ENCODE measurements around the gene IFNA7.
A peak's percentile ranks its signal among the peaks of the same experiment; 100 is the strongest.
"Not testable (repeated sequence)": the region's sequence is repeated elsewhere in the genome, so short reads cannot be mapped to it uniquely, and the experiment has no call there.

The IFNA7 gene

GRCh38 chr9:21202105-21202504 is at the start of gene IFNA7:
TSS of gene IFNA7 (minus strand) at chr9:21202205. CDS start at chr9:21202165, 40 bp downstream.
- ATAC-seq (ENCODE audit: low read depth); DNase-seq (ENCODE audit: low spot score in 2 of 2); H3K4me3 Mint-ChIP-seq; H3K27ac Mint-ChIP-seq; H3K9me3 Mint-ChIP-seq; H3K27me3 Mint-ChIP-seq; H3K4me1 Mint-ChIP-seq; H3K36me3 Mint-ChIP-seq: not testable (repeated sequence)

DNA sequence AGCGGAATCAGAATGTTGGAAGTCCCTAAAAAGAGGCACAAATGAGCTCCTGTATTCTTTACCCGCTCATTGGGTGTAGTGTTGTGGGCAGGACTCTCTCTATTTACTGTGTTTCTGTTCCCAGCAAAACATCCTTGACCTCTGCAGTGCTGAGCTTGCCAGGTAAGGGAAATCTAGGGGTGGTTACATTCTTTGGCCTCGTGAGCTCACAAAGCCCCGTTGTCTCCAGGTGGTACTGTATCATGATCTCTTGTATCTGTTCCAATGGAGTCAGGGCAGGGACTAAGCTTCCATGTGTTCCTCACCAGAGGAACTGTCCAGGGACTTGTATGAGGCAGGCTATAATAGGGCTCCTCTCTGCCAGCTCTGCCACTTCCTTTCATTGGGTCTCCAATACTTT is 49.6 kb upstream of the IFNA7 start:
- peaks cover 13% of the 10 kb centered on the region for H3K27me3 Mint-ChIP-seq
- H3K36me3 Mint-ChIP-seq = no peaks in the 10 kb centered on the region
- no peak for DNase-seq (ENCODE audit: low spot score in 2 of 2)
- no peak for ATAC-seq (ENCODE audit: low read depth)
- H3K4me3 Mint-ChIP-seq = no peak overlapping the region
- peaks cover 2% of the 10 kb centered on the region for H3K4me1 Mint-ChIP-seq
- no peaks in the 10 kb centered on the region for H3K9me3 Mint-ChIP-seq
- no peak overlapping the region for H3K27ac Mint-ChIP-seq

- H3K27ac Mint-ChIP-seq = no peak overlapping the region
- no peak for ATAC-seq (ENCODE audit: low read depth)
- H3K36me3 Mint-ChIP-seq = no peaks in the 10 kb centered on the region
- no peaks in the 10 kb centered on the region for H3K9me3 Mint-ChIP-seq
- no peak for DNase-seq (ENCODE audit: low spot score in 2 of 2)
- peaks cover 2% of the 10 kb centered on the region for H3K4me1 Mint-ChIP-seq
- H3K27me3 Mint-ChIP-seq = peaks cover 9% of the 10 kb centered on the region
- H3K4me3 Mint-ChIP-seq = no peak overlapping the region
Observed at GRCh38 chr9:21251190-21251589, 49.2 kb upstream of the IFNA7 start.

- Mint-ChIP-seq H3K4me1 (no peaks in the 10 kb centered on the region), H3K27ac (no peak overlapping the region), H3K4me3 (no peak overlapping the region), H3K36me3 (no peaks in the 10 kb centered on the region), H3K9me3 (no peaks in the 10 kb centered on the region), H3K27me3 (peaks cover 8% of the 10 kb centered on the region)
- ATAC-seq (ENCODE audit: low read depth) = no peak
- no peak for DNase-seq (ENCODE audit: low spot score in 2 of 2)
Observed at GRCh38 chr9:21244836-21245235, 42.8 kb upstream of the IFNA7 start.

DNA sequence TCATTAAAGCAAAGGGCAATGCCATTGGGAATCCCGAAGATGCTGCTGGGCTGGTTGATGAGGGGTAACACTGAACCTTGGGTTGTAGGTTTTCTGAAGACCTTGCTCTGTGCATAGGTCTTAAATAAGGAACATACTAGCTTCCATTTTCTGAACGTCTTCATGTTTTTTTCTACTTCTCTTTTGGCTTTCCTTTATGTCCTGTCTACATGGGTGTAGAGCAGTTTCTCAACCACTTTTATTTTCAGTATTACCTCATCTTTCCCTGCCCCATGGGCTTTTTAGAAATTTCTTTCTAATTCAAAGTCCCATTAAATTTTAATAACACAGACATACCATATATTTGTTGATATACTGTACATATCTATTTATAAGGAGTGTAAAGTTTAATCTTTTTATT is 37.9 kb upstream of the IFNA7 start, which contains the start of gene IFNA14:
TSS of gene IFNA14 (minus strand) at position 95 of the 400 bp plus-strand sequence. CDS start at position 25, 70 bp downstream.
- no peak for ATAC-seq (ENCODE audit: low read depth)
- peaks cover 14% of the 10 kb centered on the region for H3K27me3 Mint-ChIP-seq
- DNase-seq (ENCODE audit: low spot score in 2 of 2) = no peak
- H3K36me3 Mint-ChIP-seq = no peaks in the 10 kb centered on the region
- peaks cover 3% of the 10 kb centered on the region for H3K4me1 Mint-ChIP-seq
- no peak within 1 kb of the TSS for H3K4me3 Mint-ChIP-seq
- H3K9me3 Mint-ChIP-seq = no peaks in the 10 kb centered on the region
- no peak within 1 kb of the TSS for H3K27ac Mint-ChIP-seq

- not testable (repeated sequence) for DNase-seq (ENCODE audit: low spot score in 2 of 2); H3K9me3 Mint-ChIP-seq; H3K27me3 Mint-ChIP-seq; H3K4me1 Mint-ChIP-seq; H3K4me3 Mint-ChIP-seq; H3K36me3 Mint-ChIP-seq; ATAC-seq (ENCODE audit: low read depth)
- H3K27ac Mint-ChIP-seq = peak overlapping the region; percentile 32
Observed at GRCh38 chr9:21236360-21236714, 34.3 kb upstream of the IFNA7 start.

DNA sequence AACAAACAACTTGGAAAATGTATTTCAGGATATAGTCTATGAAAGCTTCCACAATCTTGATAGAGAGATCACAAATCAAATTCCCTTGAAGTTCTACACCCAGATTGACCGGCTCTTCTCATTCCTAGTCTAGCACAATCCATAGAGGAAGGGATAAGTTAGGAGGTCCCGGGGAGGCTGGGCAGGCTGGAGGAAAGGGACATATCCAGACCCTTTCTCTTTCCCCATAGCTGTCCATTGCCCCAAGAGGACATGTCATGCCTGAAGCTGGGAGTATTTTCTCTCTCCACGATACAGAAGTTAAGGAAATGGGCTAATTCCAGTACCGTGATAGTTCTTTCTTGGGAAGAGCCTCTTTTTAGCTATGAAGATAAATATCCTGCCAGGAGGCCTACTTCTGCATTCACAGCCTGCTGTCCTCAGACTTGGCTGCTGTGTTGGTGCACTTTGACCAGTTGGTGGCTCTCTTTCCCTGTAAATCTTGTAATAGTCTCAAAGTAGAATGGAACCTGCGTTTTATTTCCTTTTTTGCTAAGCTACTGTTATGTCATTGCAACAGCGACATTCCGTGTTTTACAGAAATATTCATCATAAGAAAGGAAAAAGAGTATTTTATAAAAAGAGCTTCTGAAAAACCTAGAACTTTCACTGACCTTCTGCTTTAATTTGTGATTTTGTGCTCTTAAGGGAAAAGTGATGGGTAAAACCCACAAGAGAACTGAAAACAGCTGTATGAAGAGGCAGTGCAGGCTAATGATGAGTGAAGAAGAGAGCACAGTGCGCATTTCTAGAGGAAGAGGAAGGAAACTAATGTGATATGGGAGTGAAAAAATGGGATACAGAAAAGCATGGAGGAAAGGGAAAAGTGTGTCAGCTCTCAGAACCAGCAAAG is 33.7 kb upstream of the IFNA7 start:
- not testable (repeated sequence) for H3K9me3 Mint-ChIP-seq, H3K27ac Mint-ChIP-seq, H3K27me3 Mint-ChIP-seq, H3K4me3 Mint-ChIP-seq, H3K36me3 Mint-ChIP-seq, H3K4me1 Mint-ChIP-seq
- ATAC-seq (ENCODE audit: low read depth) (peak; percentile 95), DNase-seq (ENCODE audit: low spot score in 2 of 2) (peak in 1 of 2 donors; percentile 41)

DNA sequence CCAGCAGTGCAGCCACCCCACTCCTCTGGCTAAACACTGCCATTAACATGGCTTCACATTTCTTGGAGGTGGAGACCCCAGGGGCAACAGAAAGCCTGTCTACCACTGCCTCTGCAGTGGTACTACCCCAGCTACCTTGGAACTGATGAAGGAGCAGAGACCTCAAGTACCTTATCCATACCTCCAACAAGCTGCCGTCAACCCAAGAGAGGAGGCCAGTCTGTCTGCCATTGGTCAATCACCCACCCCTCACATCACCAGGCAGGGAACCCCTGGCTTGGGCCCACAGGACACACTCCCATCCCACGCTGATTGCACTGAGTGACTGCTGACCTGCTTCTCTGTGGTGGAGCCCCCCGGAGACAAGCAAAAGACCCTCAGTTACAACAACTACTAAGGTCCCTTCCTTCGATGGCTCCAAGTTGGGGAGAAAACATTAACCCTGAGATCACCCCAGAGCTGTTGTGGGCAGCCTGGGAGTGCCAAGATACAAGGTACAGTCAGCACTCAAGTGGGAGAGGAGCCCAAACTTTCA is 32.2 kb upstream of the IFNA7 start:
- Mint-ChIP-seq H3K36me3 (no peaks in the 10 kb centered on the region), H3K27me3 (peaks cover 5% of the 10 kb centered on the region), H3K27ac (no peak overlapping the region), H3K9me3 (no peaks in the 10 kb centered on the region), H3K4me3 (no peak overlapping the region), H3K4me1 (peaks cover 3% of the 10 kb centered on the region)
- DNase-seq (ENCODE audit: low spot score in 2 of 2) (no peak), ATAC-seq (ENCODE audit: low read depth) (no peak)

GRCh38 chr9:21233258-21233657 is 31.3 kb upstream of the IFNA7 start:
- peaks cover 2% of the 10 kb centered on the region for H3K27me3 Mint-ChIP-seq
- ATAC-seq (ENCODE audit: low read depth) = no peak
- H3K4me3 Mint-ChIP-seq = no peak overlapping the region
- H3K36me3 Mint-ChIP-seq = no peaks in the 10 kb centered on the region
- no peaks in the 10 kb centered on the region for H3K9me3 Mint-ChIP-seq
- no peak overlapping the region for H3K27ac Mint-ChIP-seq
- no peak for DNase-seq (ENCODE audit: low spot score in 2 of 2)
- peaks cover 3% of the 10 kb centered on the region for H3K4me1 Mint-ChIP-seq

- Mint-ChIP-seq H3K9me3 (no peaks in the 10 kb centered on the region), H3K27ac (no peak within 1 kb of the TSS), H3K27me3 (peaks cover 4% of the 10 kb centered on the region), H3K4me1 (no peaks in the 10 kb centered on the region), H3K4me3 (no peak within 1 kb of the TSS), H3K36me3 (no peaks in the 10 kb centered on the region)
- ATAC-seq (ENCODE audit: low read depth) = no peak
- DNase-seq (ENCODE audit: low spot score in 2 of 2) = no peak
Observed at GRCh38 chr9:21228122-21228521, 26.1 kb upstream of the IFNA7 start, which contains the start of gene IFNA17. TSS of gene IFNA17 (minus strand) at chr9:21228222. CDS start at chr9:21228173, 49 bp downstream.

- not testable (repeated sequence) for DNase-seq (ENCODE audit: low spot score in 2 of 2); ATAC-seq (ENCODE audit: low read depth); H3K9me3 Mint-ChIP-seq; H3K4me1 Mint-ChIP-seq; H3K27ac Mint-ChIP-seq; H3K36me3 Mint-ChIP-seq; H3K4me3 Mint-ChIP-seq; H3K27me3 Mint-ChIP-seq
Observed at GRCh38 chr9:21217211-21217610, 15.2 kb upstream of the IFNA7 start, which contains the start of gene IFNA16. TSS of gene IFNA16 (minus strand) at chr9:21217311. CDS start at chr9:21217305, 6 bp downstream.

DNA sequence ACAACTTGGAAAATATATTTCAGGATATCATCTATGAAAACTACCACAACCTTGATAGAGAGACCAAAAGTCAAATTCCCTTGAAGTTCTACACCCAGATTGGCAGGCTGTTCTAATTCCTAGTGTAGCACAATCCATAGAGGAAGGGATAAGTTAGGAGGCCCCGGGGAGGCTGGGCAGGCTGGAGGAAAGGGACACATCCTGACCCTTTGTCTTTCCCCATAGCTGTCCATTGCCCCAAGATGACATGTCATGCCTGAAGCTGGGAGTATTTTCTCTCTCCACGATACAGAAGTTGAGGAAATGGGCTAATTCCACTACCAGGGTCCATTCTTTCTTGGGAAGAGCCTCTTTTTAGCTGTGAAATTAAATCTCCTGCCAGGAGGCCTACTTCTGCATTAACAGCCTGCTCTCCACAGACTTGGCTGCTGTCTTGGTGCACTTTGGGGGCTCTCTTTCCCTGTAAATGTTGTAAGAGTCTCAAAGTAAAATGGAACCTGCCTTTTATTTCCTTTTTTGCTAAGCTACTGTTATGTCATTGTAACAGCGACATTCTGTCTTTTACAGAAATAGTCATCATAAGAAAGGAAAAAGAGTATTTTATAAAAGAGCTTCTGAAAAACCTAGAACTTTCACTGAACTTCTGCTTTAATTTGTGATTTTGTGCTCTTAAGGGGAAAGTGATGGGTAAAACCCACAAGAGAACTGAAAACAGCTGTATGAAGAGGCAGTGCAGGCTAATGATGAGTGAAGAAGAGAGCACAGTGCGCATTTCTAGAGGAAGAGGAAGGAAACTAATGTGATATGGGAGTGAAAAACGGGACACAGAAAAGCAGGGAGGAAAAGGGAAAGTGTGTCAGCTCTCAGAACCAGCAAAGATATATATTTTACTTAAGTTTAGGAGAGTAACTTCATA is 11.7 kb upstream of the IFNA7 start:
- H3K36me3 Mint-ChIP-seq; H3K27me3 Mint-ChIP-seq; DNase-seq (ENCODE audit: low spot score in 2 of 2); H3K27ac Mint-ChIP-seq; H3K9me3 Mint-ChIP-seq; H3K4me3 Mint-ChIP-seq; H3K4me1 Mint-ChIP-seq: not testable (repeated sequence)
- peak; percentile 48 for ATAC-seq (ENCODE audit: low read depth)

- DNase-seq (ENCODE audit: low spot score in 2 of 2); H3K27ac Mint-ChIP-seq; H3K4me1 Mint-ChIP-seq; H3K27me3 Mint-ChIP-seq; ATAC-seq (ENCODE audit: low read depth); H3K9me3 Mint-ChIP-seq; H3K4me3 Mint-ChIP-seq; H3K36me3 Mint-ChIP-seq: not testable (repeated sequence)
Observed at GRCh38 chr9:21212160-21212559, 10.2 kb upstream of the IFNA7 start.

DNA sequence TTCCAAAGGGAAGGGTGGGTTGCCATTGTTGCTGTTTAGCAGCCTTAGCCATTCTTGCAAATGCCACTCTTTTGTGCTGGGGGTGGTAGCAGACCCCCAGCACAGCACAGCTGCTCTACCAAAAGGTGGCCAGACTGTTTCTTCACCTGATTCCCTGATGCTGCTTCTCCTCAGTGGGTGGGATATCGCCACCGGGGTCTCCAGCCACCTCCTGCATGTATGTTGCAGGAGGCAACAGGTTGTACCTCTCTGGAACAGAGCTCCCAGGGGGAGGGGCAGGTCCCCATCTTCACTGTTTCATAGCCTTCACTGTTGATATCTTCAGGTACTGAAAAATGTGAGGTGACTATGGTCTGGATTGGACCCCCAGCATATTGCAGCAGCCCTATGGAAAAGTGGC is 8.8 kb upstream of the IFNA7 start:
- H3K4me3 Mint-ChIP-seq; DNase-seq (ENCODE audit: low spot score in 2 of 2); H3K27ac Mint-ChIP-seq; H3K9me3 Mint-ChIP-seq; H3K4me1 Mint-ChIP-seq; H3K27me3 Mint-ChIP-seq; H3K36me3 Mint-ChIP-seq; ATAC-seq (ENCODE audit: low read depth): not testable (repeated sequence)

Measured in memory B cell (primary cell).